Natural killer cell (primary cell): ENCODE results near the gene RRP1B. TPM values are rescaled to one million over a fixed set of nuclear protein-coding genes. Genes with fewer than 3 reads are reported as not detected.

Experiments used
- ATAC-seq, 3 donors: fragments of 150-1000 bp in 2 of 3; fragments of 200-7000 bp in 1 of 3; cut with Tn5 transposase; 1 replicate in 1 of 3; 2 replicates in 2 of 3; pipeline ENCODE4 v1.10.0; 2021; ENCODE audit warnings: mild to moderate bottlenecking in 2 of 3, moderate library complexity in 2 of 3
- DNase-seq, 2 donors: peaks; one replicate each; pipeline versions ENCODE4 v3.0.0 to v3.0.0-alpha.2; 2013 to 2021; ENCODE audit warnings: mixed read lengths in 1 of 2
- H3K27ac ChIP-seq: one replicate; pipeline ENCODE4 v1.5.1; 2013; ENCODE audit warnings: mild to moderate bottlenecking, low read length
- H3K27me3 ChIP-seq: one replicate; pipeline ENCODE4 v1.6.1; 2013; ENCODE audit warnings: low read length; ENCODE audit not compliant: control insufficient read depth, insufficient read depth
- H3K36me3 ChIP-seq: one replicate; pipeline ENCODE4 v1.6.1; 2013; ENCODE audit warnings: low read length; ENCODE audit not compliant: control insufficient read depth, insufficient read depth
- H3K4me1 ChIP-seq: one replicate; pipeline ENCODE4 v1.6.1; 2013; ENCODE audit warnings: low read length; ENCODE audit not compliant: control insufficient read depth, insufficient read depth
- H3K4me3 ChIP-seq: one replicate; pipeline ENCODE4 v1.5.1; 2013; ENCODE audit warnings: low read length
- H3K9me3 ChIP-seq: one replicate; pipeline ENCODE4 v1.6.1; 2013; ENCODE audit warnings: low read length; ENCODE audit not compliant: control insufficient read depth, insufficient read depth
- H3K27ac Mint-ChIP-seq, 2 donors: one replicate each; pipeline ENCODE4 v1.8.0; 2022; ENCODE audit warnings: mild to moderate bottlenecking in 2 of 2, mixed read lengths in 2 of 2, moderate library complexity in 1 of 2
- H3K27me3 Mint-ChIP-seq, 2 donors: one replicate each; pipeline ENCODE4 v1.8.0; 2022; ENCODE audit warnings: low read depth in 2 of 2, mixed read lengths in 2 of 2
- H3K36me3 Mint-ChIP-seq: one replicate; pipeline ENCODE4 v1.8.0; 2022; ENCODE audit warnings: mixed read lengths
- H3K4me1 Mint-ChIP-seq, 2 donors: one replicate each; pipeline ENCODE4 v1.8.0; 2022; ENCODE audit warnings: mixed read lengths in 2 of 2
- H3K4me3 Mint-ChIP-seq: one replicate; pipeline ENCODE4 v1.8.0; 2022; ENCODE audit warnings: mild to moderate bottlenecking, moderate library complexity, mixed read lengths
- H3K9me3 Mint-ChIP-seq, 2 donors: one replicate each; pipeline ENCODE4 v1.8.0; 2022; ENCODE audit warnings: mixed read lengths in 2 of 2
- WGBS: methylation state at CpG from one replicate; pipeline ENCODE4 v1.1.7; 2013; ENCODE audit warnings: missing lambda C conversion rate; ENCODE audit not compliant: insufficient coverage; 5-methylcytosine and 5-hydroxymethylcytosine counted together
- intact Hi-C: fragments of 100-400 bp; cut with micrococcal nuclease; formaldehyde crosslinking; loops from one replicate; pipeline ENCODE4 v1.14.2; 2022
- total RNA-seq, 4 donors: library from RNA; stranded (reverse); fragments of 120-200 nt in 1 of 4; gene quantifications; one replicate each; pipeline versions ENCODE4 v1.2.3 to v1.2.4, GENCODE V29; 2013 to 2022
- TF ChIP-seq, protein P1 (sequence below): fragments of 200-600 bp; IDR thresholded peaks from one replicate; pipeline ENCODE4 v1.8.0; 2022; ENCODE audit warnings: antibody characterized with exemption

RRP1B gene
- total RNA-seq, 3 donors from 2014 or later (not counting 1 experiment from before 2014, with no cell fraction given), result 18.1 to 28.4 (median 25.0) TPM

DNA sequence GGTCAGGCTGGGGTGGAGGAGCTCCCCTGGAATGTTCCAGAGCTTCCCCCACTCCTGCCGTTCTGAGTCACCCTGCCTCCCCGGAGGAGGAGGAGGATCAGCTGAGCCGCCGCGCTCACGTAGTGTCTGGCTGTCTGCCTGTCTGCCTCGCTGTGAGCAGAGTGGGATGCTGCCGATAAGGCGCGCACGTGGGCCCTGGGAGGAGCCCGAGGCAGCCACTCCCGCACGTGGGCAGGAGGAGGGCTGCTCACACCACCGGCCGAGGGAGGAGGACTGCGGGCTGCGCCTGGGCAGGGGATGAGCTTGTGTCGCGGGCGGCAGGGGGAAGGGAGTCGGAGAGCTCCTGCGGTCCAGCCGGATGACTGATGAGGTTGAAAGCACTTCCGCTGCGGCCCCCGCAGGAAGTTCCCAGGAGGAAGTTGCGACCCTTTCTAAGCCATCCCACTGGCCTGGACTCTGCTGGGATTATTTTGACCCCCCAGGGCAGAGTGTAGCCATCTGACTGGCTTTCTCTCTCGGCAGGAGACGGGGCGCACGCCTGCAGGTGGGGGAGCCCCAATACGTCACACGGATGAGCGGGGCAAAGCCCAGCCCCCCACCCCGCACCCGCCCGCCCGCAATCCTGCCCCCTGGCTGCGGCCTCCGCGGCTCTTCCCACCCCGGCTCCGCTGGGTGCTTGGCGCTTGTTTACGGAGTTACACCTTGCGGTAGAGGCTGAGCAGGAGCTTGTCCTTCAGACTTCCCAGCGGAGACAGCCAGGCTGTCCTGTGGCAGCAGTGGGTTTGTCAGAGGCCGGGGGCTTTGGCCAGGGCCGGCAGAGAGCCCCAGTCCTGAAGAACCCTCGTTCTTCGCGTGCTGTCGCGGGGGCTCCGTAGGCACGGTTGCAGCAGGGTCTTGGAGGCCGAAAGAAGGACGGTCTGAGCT, 69.4 kb downstream of the RRP1B start:
- Mint-ChIP-seq H3K9me3 (no peaks in the 10 kb centered on the region), H3K4me3 (peak overlapping the region; percentile 87), H3K27me3 (no peaks in the 10 kb centered on the region), H3K4me1 (peaks cover 37 to 46% of the 10 kb centered on the region in 2 donors), H3K36me3 (no peaks in the 10 kb centered on the region), H3K27ac (peak overlapping the region; percentile 88 to 93)
- Histone ChIP-seq H3K9me3 (no peaks in the 10 kb centered on the region), H3K4me3 (peak overlapping the region; percentile 51), H3K27me3 (no peaks in the 10 kb centered on the region), H3K27ac (peak overlapping the region; percentile 82), H3K4me1 (peaks cover 68% of the 10 kb centered on the region), H3K36me3 (peaks cover 6% of the 10 kb centered on the region)
- DNase-seq, result peak; percentile 78 to 91
- intact Hi-C loops, result loop anchor here (1.0 to 5.0 kb wide), 2 partner anchors 9 to 71 kb away; partner anchors contain the start of genes HSF2BP, PDXK and RRP1B
- ATAC-seq, result peak; percentile 86 to 95 (median 89)
- WGBS, result 8% methylated on average over 59 of the region's 59 CpGs
- TF ChIP-seq, protein P1, sequence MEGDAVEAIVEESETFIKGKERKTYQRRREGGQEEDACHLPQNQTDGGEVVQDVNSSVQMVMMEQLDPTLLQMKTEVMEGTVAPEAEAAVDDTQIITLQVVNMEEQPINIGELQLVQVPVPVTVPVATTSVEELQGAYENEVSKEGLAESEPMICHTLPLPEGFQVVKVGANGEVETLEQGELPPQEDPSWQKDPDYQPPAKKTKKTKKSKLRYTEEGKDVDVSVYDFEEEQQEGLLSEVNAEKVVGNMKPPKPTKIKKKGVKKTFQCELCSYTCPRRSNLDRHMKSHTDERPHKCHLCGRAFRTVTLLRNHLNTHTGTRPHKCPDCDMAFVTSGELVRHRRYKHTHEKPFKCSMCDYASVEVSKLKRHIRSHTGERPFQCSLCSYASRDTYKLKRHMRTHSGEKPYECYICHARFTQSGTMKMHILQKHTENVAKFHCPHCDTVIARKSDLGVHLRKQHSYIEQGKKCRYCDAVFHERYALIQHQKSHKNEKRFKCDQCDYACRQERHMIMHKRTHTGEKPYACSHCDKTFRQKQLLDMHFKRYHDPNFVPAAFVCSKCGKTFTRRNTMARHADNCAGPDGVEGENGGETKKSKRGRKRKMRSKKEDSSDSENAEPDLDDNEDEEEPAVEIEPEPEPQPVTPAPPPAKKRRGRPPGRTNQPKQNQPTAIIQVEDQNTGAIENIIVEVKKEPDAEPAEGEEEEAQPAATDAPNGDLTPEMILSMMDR, result no peak

DNA sequence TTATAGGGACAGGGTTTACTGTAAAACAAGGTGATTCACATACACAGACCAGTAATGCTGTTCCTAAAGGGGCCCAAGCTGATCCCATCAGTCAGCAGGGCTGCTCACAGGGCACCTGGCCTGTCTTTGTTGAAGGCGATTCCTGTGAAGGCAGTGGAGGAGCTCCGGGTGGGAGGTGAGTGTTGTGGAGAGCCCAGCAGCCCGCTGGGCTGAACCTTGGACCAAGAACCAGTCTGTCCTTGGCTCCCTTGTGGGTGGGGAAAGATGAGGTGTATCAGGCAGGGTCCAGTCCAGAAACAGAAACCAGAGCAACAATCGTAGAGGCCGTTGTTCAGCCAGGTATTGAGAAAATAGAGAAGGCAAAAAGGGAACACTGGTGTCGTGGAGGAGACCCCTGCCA, 72.1 kb downstream of the RRP1B start:
- Mint-ChIP-seq H3K4me1 (peaks cover 30 to 49% of the 10 kb centered on the region in 2 donors), H3K27me3 (no peaks in the 10 kb centered on the region), H3K4me3 (no peak overlapping the region), H3K36me3 (no peaks in the 10 kb centered on the region), H3K27ac (peak overlapping the region; percentile 73 to 74), H3K9me3 (no peaks in the 10 kb centered on the region)
- Histone ChIP-seq H3K4me1 (peaks cover 74% of the 10 kb centered on the region), H3K27ac (no peak overlapping the region), H3K36me3 (no peaks in the 10 kb centered on the region), H3K27me3 (no peaks in the 10 kb centered on the region), H3K9me3 (no peaks in the 10 kb centered on the region), H3K4me3 (no peak overlapping the region)
- DNase-seq (no peak), ATAC-seq (no peak)
- WGBS, result 92% methylated on average over 6 of the region's 6 CpGs
- intact Hi-C loops, result no loop called here
- TF ChIP-seq, protein P1, result no peak

DNA sequence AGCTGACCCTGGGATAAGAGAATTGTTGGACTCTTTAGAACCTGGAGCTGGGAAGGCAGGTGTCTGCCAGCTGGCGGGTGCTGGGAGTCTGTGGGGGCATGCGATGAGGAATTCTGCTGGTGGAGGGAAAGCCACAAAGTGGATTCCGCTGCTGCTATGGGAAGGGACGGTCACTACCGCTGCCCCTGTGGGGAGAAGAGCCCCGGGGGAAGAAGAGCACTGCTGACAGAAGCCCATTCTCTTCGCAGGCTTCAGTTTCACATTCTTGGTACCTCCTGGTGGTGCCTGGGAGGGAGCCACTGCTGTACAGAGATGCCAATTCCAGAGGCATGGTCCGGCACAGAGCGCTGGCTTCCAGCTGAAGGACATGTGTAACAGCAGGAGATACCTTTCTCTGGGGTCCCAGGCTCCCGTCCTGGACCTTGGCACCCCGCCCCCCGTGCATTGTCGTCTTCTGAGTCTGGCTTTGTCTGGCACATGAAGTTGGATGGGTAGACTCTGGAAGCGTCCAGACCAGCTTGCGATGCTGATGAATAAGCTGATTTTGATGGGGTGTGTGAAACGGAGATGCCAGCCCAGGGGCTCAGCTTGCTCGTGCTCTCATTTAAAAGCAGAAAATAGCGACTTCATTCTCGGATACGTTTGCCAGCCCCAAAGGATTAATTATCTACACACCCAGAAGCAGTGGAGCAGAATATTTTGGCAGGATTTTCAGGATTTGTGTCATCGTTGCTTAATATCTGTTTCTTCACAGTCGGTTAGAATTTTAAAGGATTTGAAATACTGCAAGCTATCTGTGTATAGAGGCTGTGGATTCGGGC, 72.7 kb downstream of the RRP1B start:
- Mint-ChIP-seq H3K9me3 (no peaks in the 10 kb centered on the region), H3K4me1 (peaks cover 23 to 43% of the 10 kb centered on the region in 2 donors)
- H3K4me1 ChIP-seq, result peaks cover 68% of the 10 kb centered on the region

More for the DNA sequence above, 72.7 kb downstream of the RRP1B start:
- DNase-seq, result no peak
- Histone ChIP-seq H3K4me3 (no peak overlapping the region), H3K9me3 (no peaks in the 10 kb centered on the region), H3K27me3 (no peaks in the 10 kb centered on the region), H3K27ac (peak overlapping the region; percentile 64), H3K36me3 (no peaks in the 10 kb centered on the region)
- no peak for ATAC-seq
- Mint-ChIP-seq H3K4me3 (no peak overlapping the region), H3K27me3 (no peaks in the 10 kb centered on the region), H3K36me3 (no peaks in the 10 kb centered on the region), H3K27ac (peak overlapping the region; percentile 73 to 74)
- intact Hi-C loops, result no loop called here
- WGBS, result 94% methylated on average over 22 of the region's 23 CpGs
- TF ChIP-seq, protein P1, result no peak
